ENCODE data around the gene ANKRD52.
"Not testable (repeated sequence)": the region's sequence is repeated elsewhere in the genome, so short reads cannot be mapped to it uniquely, and the experiment has no call there.

The ANKRD52 gene

DNA sequence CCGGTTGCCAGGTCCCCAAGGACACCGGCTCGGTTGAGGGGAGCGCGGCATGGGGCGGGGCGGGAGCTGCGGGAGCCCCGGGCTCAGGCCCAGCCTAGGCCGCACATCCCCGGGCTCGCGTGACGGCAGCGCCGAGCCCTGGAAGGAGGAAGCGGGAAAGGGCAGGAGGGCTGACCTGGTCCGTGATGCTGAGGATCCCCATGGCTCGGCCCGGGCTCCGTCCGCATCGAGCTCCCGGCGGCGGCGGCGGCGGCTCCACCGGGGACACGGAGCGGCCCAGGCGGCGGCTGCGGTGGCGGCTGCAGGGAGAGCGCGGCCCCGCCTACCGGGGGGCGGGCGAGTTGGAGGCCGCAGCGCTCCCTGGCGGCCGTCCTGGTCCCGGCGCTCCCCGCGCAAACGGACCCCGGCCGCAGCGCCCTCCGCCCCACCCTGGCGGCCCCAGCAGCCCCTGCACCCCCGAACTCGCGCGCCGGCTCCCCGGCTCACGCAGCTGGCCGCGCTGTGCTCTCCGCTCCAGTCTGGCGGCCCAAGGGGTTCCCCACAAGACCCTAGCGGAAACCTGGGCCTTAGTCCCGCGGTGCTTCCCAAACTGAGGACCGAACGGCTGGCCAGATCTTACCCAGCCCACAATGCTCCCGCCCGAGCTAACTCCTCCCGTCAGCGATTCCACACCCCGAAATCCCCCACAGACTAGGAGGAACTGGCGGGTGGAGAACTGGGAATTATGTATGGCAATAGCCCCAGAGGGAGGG is at the start of gene ANKRD52:
TSS of gene ANKRD52 (minus strand) at position 317 of the 752 bp plus-strand sequence. CDS start at position 202, 115 bp downstream.
- DNase-seq (ENCODE audit: low read depth in 2 of 3, low spot score in 2 of 3) = peak; percentile 47 to 63 (median 63)

DNA sequence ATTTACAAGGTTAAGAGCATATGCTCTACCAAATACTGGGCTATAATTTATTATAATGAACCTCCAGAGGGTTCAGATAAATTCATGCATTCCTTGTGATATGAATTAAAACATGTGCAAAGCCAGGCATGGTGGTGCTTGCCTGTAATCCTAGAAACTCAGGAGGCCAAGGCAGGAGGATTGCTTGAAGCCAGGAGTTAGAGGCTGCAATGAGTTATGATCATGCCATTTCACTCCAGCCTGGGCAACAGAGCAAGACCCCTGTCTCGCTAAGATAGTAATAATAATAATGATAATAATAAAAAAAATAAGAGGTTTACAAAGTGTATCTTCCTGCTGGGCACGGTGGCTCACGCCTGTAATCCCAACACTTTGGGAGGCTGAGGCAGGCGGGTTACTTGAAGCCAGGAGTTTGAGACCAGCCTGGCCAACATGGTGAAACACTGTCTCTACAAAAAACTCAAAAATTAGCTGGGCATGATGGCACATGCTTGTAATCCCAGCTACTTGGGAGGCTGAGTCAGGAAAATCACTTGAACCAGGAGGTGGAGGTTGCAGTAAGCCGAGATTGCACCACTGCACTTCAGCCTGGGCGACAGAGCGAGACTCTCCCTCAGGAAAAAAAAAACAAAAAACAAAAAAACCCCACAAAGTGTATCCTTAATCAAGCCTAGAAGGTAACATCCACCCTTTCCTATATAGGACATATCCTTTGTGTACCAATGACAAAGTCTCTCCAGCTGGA is 49.2 kb upstream of the ANKRD52 start:
- DNase-seq (ENCODE audit: low read depth in 2 of 3, low spot score in 2 of 3) = no peak

DNA sequence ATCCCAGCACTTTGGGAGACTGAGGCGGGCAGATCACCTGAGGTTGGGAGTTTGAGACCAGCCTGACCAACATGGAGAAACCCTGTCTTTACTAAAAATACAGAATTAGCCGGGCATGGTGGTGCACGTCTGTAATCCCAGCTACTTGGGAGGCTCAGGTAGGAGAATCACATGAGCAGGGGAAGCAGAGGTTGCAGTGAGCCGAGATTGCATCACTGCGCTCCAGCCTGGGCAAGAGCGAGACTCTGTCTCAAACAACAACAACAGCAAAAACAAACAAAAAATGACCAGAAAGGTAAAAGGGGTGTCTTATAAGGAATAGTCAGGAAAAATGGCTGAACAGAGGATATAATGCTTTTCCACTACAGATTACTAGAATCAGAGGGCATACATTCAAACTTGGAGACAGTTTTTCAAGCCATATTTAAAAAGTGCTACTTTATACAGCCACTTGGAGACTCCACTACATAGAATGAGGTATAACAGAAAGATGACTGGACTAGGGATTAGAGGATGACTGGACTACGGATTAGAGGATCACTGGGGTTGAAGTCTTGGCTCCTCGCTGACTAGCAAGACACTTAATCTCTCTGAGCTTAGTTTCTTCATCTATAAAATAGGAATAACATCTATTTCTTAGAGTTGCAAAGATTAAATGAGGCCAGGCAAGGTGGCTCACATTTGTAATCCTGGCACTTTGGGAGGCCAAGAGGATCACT is 46.8 kb upstream of the ANKRD52 start:
- DNase-seq (ENCODE audit: low read depth in 2 of 3, low spot score in 2 of 3) = no peak

DNA sequence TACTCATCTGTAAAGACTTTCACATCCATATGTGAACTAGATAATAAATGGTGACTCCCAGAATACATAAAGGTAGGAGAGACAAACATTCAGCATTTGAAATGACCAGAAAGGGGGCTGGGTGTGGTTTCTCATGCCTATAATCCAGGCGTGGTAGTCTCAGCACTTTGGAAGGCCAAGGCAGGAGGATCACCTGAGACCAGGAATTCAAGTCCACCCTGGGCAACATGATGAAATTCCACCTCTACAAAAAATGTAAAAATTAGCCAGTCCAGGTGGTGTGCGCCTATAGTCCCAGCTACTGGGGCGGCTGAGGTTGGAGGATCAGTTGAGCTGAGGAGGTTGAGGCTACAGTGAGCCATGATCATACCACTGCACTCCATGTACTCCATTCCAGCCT is 46.1 kb upstream of the ANKRD52 start:
- no peak for DNase-seq (ENCODE audit: low read depth in 2 of 3, low spot score in 2 of 3)

DNA sequence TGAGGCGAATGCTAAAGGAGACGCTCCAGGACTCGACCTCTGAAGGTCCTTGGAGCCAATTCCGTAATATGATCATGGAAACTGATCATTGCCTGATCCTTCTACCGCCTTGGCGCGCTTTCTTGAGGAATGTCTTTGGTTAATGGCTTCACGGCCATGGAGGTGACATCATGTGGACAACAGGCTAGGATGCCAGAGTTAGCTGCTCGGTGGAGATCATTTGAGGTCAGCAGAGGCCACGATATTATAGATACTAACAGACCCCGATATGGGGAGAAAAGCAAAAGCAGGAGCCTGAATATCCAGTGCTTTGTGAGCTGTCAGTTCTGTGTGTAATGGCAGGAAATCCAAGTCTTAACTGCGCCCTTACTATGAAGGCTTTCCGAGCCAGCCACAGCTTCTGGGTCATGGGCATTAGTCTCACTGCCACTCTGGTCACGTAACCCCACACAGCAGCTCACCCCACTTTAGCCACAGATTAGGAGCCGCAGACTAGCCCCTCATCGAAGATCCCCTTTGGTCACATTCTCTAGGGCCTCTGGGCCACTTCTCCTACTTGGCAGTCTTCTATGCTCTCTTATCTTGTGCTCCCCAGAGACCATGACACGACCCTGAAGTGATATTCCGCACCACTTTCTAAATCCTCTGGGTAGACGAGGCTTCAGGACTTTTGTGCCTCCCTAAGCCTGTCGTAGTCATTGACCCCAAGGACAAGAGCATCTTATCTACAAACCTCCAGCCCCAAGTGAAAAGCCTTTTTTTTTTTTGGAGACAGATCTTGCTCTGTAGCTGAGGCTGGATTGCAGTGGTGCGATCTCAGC is 42.7 kb upstream of the ANKRD52 start:
- no peak for DNase-seq (ENCODE audit: low read depth in 2 of 3, low spot score in 2 of 3)

DNA sequence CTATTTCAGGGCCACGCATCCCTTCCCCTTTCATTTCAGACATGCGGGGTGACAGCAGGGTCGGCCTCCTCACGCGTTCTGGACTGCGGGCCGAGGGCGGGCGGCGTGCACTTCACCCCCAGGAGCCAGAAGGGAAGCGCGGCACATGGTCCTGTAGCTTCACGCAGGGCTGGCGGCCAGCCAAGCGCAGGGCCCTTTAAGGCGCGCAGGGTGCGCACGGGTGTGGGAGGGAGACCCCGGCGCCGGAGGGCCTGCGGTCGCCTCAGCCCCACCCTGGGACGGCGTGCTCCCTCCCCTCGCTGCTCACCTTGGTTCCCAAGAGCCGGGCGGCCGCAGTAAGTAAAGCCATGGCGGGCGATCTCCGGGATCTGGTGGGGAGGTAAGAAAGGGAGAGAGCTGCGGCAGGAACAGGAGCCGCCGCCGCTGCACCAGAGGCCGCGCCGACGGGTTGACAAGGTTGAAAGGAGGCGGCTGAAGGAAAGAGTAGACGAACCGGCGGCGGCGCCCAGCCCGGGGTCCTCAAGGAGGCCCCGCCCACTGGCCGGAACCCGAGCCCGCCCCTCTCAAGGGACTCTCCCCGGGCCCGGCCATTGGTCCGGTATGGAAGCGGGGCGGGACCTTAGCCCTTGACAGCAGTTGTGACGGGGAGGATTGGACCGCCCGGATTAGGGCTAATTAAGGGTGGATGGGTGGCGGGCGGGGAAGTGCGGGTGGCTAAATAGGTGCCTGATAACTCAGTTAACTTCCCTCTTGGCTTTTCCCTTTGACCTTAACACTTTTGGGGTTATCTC is 41.9 kb upstream of the ANKRD52 start, which contains the start of gene CS:
TSS of gene CS (minus strand) at position 478 of the 791 bp plus-strand sequence. CDS start at position 349, 129 bp downstream.
- peak; percentile 91 to 97 (median 95) for DNase-seq (ENCODE audit: low read depth in 2 of 3, low spot score in 2 of 3)

DNA sequence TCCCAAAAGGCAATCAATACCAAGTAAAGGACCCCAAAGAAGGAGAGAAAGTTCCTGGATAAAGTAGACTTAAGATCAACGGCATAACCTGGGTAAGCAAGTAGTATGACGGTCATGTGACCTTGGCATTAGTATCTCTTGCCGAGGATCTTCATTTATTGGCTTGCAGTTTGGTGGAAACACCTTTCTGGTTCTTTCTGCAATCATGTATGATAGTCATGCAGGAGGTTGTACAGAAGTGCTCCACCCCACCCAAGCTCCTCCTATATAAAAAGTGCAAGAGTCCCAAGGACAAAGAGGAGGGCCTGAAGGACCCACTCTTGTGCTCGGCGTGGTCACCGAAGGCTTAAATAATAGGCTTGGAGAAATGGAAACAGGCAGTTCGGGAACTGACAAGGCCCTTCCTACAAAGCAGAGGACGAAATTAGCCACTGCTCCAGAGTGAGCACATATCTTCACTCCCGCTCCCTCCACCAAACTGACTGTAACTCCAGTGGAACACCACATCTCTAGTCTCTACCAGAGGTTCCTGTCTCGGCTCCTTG is 41.2 kb upstream of the ANKRD52 start:
- peak in 1 of 3 experiments; percentile 22 for DNase-seq (ENCODE audit: low read depth in 2 of 3, low spot score in 2 of 3)

DNA sequence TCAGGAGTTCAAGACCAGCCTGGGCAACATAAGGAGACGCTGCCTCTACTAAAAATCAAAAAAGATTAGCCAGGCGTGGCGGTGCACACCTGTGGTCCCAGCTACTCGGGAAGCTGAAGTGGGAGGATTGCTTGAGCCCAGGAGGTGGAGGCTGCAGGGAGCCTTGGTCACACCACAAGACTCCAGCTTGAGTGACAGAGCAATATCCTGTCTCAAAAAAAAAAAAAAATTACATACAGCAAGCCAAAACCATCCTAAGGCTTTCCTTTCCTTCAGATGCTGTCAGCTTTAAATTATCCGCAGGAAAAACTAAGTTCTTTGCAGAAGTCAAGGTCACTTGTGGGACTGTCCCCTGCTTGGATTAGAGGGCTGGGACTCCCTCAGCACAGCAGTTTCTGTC is 40.6 kb upstream of the ANKRD52 start:
- DNase-seq (ENCODE audit: low read depth in 2 of 3, low spot score in 2 of 3) = no peak

DNA sequence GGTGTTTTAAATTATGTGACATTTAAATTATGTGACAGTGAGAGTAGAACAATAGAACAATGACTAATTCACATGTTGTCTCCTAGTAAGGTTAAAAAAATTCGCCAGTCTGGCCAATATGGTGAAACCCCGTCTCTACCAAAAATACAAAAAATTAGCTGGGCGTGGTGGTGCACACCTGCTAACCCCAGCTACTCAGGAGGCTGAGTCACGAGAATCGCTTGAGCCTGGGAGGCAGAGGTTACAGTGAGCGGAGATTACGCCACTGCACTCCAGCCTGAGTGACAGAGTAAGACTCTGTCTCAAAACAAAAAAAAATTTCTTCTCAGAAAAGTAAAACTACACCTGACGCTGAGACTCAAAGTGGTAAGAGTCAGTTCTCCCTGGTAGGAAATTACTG is 39.2 kb upstream of the ANKRD52 start:
- DNase-seq (ENCODE audit: low read depth in 2 of 3, low spot score in 2 of 3) = no peak

DNA sequence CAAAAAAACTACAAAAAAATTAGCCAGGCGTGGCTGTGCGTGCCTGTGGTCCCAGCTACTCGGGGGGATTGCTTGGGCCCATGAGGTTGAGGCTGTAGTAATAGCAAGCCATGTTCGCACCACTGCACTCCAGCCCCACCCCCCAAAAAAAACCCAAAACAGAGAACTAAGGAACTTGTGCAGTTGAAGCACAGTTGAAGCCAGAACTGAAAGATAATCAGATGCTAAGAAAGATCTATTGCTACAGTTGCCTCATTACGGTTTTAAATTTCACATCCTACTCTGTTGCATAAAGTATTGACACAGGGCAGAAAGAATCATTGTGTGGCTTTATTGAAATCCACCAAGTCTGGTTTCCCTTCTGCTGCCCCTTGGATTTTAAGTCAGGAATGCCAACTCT is 38.1 kb upstream of the ANKRD52 start:
- DNase-seq (ENCODE audit: low read depth in 2 of 3, low spot score in 2 of 3) = no peak

DNA sequence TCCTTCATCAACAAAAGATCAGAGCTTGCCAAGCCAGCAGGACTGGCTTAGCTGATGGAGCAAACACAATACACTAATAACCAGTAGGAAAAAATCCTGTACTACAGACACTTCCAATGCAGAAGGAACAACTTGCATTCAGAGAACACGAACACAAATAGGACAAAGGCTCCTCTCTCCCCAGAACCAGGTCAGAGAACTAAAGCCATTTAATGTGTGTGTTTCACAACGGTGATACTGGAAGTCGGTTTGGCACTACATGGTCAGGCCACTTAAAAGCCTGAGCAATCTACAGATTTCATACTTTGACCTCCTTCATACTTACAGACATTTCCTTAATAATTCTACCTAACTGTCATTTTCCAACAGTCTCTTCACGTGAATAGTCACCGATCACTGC is 35.6 kb upstream of the ANKRD52 start:
- no peak for DNase-seq (ENCODE audit: low read depth in 2 of 3, low spot score in 2 of 3)

DNA sequence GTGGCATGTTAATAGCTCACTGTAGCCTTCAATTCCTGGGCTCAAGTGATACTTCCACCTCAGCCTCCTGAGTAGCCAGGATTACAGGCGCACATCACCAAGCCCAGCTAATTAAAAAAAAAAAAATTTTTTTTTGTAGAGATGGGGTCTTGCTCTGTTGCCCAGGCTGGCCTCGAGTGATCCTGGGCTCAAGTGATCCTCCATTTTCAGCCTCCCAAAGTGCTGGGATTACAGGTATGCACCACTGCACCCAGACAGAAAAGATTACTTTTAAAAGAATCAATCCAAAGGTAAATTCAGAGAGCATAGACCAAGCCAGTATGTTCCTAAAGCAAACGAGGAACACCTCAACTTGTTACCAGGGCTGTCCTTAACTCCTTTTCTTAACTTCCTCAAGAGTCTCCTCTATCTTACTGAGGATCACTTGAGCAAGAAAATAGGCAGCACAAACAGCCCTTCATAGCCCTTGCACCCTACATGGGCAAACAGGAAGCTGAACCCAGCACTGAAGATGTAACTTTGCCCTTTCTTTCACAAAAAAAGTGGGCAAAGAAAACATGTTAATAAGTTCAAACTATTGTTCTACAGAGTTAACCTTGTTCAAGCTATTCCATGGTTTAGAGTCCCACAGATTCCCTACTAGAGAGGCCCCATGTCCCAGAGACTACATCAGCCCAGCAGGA is 30.7 kb upstream of the ANKRD52 start:
- DNase-seq (ENCODE audit: low read depth in 2 of 3, low spot score in 2 of 3) = no peak

DNA sequence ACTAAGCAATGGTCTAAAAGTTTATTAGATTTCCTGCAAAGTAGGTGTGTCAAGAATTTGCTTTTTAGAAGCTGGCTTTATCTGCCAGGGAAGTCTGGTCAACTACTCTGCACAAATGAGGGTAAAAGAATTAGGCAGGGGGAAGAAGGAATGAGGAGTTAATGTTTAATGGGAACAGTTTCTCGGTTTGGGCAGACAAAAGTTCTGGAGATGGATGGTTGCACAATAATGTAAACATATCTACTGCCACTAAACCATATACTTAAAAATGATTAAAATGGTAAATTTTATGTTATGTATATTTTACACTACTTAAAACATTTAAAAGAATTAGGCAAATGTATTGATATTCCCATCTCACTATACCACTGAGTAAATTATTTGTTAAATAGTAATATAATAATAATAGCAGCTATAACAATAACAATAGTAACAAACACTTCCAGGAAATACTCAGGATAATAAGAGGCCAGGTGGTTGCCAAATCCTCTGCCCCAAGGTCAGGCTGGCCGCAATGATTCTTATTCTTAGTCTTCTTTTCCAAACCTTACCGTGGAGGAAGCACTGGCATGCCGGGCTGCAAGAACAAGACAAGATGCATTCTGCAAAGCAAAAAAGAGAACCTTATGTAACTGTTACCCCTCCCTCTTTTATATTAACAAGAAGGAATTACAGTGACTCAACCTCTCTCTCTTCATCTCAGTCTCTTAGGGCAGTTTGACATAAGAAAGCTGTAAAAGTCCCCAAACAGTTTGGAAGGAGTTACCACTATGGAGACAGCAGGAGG is 28.1 kb upstream of the ANKRD52 start:
- DNase-seq (ENCODE audit: low read depth in 2 of 3, low spot score in 2 of 3) = no peak

DNA sequence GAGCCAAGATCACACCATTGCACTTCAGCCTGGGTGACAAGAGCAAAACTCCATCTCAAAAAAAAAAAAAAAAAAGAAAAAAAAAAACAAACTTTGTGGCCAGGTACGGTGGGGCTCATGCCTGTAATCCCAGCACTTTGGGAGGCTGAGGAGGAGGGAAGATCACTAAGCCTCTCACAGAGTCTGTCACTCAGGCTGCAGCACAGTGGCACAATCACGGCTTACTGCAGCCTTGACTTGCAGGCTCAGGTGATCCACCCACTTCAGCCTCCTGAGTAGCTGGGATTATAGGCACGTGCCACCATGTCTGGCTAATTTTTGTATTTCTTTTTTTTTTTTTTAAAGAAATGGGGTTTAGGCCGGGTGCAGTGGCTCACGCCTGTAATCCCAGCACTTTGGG is 26.1 kb upstream of the ANKRD52 start:
- not testable (repeated sequence) for DNase-seq (ENCODE audit: low read depth in 2 of 3, low spot score in 2 of 3)

DNA sequence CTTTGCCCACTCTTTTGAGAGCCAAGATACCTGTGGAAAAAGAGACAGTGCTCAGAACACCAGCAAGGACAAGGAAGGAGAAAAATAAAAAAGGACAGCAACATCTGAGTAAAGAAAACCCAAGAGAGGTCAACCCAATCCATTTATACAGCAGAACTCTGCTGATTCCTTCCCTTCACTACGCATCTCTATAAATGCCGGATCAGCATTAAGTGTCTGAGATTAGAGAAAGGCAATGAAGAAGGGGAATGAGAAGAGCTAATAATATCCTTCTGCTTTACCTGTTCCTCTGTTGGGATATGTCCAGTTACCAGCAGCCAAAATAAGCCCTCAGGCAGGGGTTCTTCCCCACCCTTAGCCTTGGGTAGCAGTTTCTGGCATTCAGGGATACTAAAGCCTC is 24.4 kb upstream of the ANKRD52 start:
- no peak for DNase-seq (ENCODE audit: low read depth in 2 of 3, low spot score in 2 of 3)

DNA sequence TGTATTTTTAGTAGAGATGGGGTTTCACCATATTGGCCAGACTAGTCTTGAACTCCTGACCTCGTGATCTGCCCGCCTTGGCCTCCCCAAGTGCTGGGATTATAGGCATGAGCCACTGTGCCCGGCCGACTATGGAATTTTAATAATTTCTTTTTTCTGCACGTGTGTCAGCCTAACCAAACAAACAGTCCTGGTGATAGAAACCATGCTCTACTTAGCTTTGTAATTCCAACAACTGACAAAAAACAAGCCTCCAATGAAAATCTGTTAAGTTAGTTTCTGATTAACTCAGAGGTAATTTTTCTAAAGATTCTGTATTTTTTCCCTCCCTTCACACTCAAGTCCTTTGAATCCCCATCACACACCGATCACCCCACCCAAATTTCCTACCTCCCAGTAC is 23.8 kb upstream of the ANKRD52 start:
- no peak for DNase-seq (ENCODE audit: low read depth in 2 of 3, low spot score in 2 of 3)

DNA sequence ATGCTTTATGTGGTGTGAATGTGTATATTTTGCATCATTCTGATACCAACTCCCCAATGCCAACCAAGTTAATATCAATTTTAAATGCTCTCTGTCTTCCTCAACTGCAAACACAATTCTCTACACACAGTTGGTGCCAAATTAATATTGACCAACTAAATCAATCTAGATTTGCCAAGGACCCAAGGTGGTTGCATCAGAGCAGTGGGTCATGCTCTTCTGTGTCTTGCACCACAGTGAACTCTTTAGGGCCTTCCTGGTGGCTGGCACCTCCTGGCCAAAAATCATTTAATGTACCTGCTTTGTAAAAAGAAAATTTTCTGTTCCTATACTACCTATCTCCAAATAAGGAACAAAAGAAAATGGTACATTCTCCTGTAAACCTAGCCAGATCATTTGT is 22.7 kb upstream of the ANKRD52 start:
- no peak for DNase-seq (ENCODE audit: low read depth in 2 of 3, low spot score in 2 of 3)

DNA sequence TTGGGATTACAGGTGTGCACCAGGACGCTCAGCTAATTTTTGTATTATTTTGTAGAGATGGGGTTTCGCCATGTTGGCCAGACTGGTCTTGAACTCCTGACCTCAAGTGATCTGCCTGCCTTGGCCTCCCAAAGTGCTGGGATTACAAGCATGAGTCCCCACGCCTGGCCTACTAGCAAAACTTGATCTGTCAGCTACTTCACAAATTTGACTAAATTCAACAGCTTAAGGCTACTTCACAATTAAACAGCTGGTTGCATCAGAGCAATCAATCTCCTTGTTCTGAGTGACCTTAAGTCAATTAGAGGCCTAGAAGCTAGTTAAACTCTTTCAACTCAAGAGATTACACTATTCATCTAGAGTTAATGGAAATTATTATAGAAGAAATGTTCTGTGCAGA is 20.7 kb upstream of the ANKRD52 start:
- no peak for DNase-seq (ENCODE audit: low read depth in 2 of 3, low spot score in 2 of 3)

DNA sequence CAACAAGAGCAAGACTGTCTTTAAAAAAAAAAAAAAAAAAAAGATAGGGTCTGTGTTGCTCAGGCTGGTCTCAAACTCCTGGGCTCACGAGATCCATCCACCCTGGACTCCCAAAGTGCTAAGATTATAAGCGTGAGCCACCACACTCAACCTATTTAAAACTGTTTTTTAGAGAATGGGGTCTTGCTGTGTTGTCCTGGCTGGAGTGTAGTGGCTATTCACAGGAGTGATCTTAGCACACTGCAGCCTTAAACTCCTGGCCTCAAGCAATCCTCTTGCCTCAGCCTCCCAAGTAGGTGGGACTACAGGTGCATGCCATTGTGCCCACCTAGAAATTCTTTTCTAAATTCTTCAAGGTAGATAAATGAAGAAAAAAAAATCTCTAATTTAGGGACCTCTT is 16.1 kb upstream of the ANKRD52 start:
- DNase-seq (ENCODE audit: low read depth in 2 of 3, low spot score in 2 of 3) = no peak

All from activated CD8-positive, alpha-beta memory T cell treated with anti-CD3 and anti-CD28 coated beads for 48 hours (primary cell).